HepG2 (cell line): ENCODE results near the gene PNPLA2. TPM values are rescaled to one million over a fixed set of nuclear protein-coding genes. Genes with fewer than 3 reads are reported as not detected.

Experiments
- ASH2L ChIP-seq: fragments of 300-600, 200-600 bp; sonication (generic); IDR thresholded peaks from 2 replicates; pipeline ENCODE4 v1.7.0; 2017; ENCODE audit warnings: low read depth, mild to moderate bottlenecking, moderate library complexity, mixed read lengths, low read length; ENCODE audit not compliant: insufficient read length
- CERS6 ChIP-seq: sonication (generic); formaldehyde crosslinking; IDR thresholded peaks from 2 replicates; pipeline ENCODE4 v1.5.0; 2020; ENCODE audit warnings: missing genetic modification reagents
- CHD2 ChIP-seq: IDR thresholded peaks from 2 replicates; pipeline ENCODE4 v1.6.1; 2011; ENCODE audit warnings: low read depth, low read length, improper control_type of control experiment
- GTF2F1 ChIP-seq: fragments of 150-350 bp; IDR thresholded peaks from 2 replicates; pipeline ENCODE4 v1.6.1; 2014; ENCODE audit warnings: low read length
- KLF15 ChIP-seq: sonication (generic); formaldehyde crosslinking; IDR thresholded peaks from 2 replicates; pipeline ENCODE4 v1.8.1; 2023; ENCODE audit warnings: borderline replicate concordance, mild to moderate bottlenecking, inconsistent platforms, missing genetic modification reagents, mixed read lengths
- MAZ ChIP-seq, 2 experiments: sonication (generic) in 1 of 2; formaldehyde crosslinking in 1 of 2; IDR thresholded peaks; 2 replicates each; pipeline versions ENCODE4 v1.5.0 to v1.6.1; 2012 to 2020; ENCODE audit warnings: low read depth in 2 of 2, mild to moderate bottlenecking in 2 of 2, borderline replicate concordance in 1 of 2, improper control_type of control experiment in 1 of 2, low read length in 1 of 2, missing genetic modification reagents in 1 of 2, moderate library complexity in 1 of 2
- ZBTB34 ChIP-seq: sonication (generic); formaldehyde crosslinking; IDR thresholded peaks from 2 replicates; pipeline ENCODE4 v1.8.0; 2022; ENCODE audit warnings: mild to moderate bottlenecking, missing genetic modification reagents
- ZBTB4 ChIP-seq: sonication (generic); formaldehyde crosslinking; IDR thresholded peaks from 2 replicates; pipeline ENCODE4 v1.4.0; 2020; ENCODE audit warnings: missing genetic modification reagents, mild to moderate bottlenecking, borderline replicate concordance
- ZBTB7B ChIP-seq: sonication (generic); formaldehyde crosslinking; IDR thresholded peaks from 2 replicates; pipeline ENCODE4 v1.4.0; 2020; ENCODE audit warnings: missing genetic modification reagents
- ZFP91 ChIP-seq: sonication (generic); formaldehyde crosslinking; IDR thresholded peaks from 2 replicates; pipeline ENCODE4 v1.9.0; 2022; ENCODE audit warnings: missing genetic modification reagents, mild to moderate bottlenecking, borderline replicate concordance
- ZNF230 ChIP-seq: sonication (generic); formaldehyde crosslinking; IDR thresholded peaks from 2 replicates; pipeline ENCODE4 v1.4.0; 2020; ENCODE audit warnings: mild to moderate bottlenecking, missing genetic modification reagents
- ZNF607 ChIP-seq: sonication (generic); formaldehyde crosslinking; IDR thresholded peaks from 2 replicates; pipeline ENCODE4 v1.5.1; 2020; ENCODE audit warnings: missing genetic modification reagents, mild to moderate bottlenecking, borderline replicate concordance
- ZNF660 ChIP-seq: sonication (generic); formaldehyde crosslinking; IDR thresholded peaks from 2 replicates; pipeline ENCODE4 v1.5.1; 2020; ENCODE audit warnings: mild to moderate bottlenecking, low read depth, missing genetic modification reagents, borderline replicate concordance
- ZNF737 ChIP-seq: sonication (generic); formaldehyde crosslinking; IDR thresholded peaks from 2 replicates; pipeline ENCODE4 v1.5.0; 2020; ENCODE audit warnings: missing genetic modification reagents, mild to moderate bottlenecking, borderline replicate concordance
- ZNF841 ChIP-seq: sonication (generic); formaldehyde crosslinking; IDR thresholded peaks from 2 replicates; pipeline ENCODE4 v1.8.1; 2023; ENCODE audit warnings: missing genetic modification reagents, borderline replicate concordance
- polyA plus RNA-seq, 8 experiments: library from polyadenylated mRNA; depleted of rRNA in 3 of 8; stranded (reverse) in 7 of 8; unstranded in 1 of 8; fragments of >200 nt; fragmentation: Illumina TruSeq in 4 of 8; extraction: Trizol in 4 of 8; gene quantifications; 2 replicates each; pipeline versions ENCODE4 v1.2.1 to v1.2.3, GENCODE V29; 2011 to 2016; ENCODE audit warnings: low read depth in 4 of 8, missing spikeins in 1 of 8, mixed read lengths in 1 of 8; ENCODE audit not compliant: insufficient read depth in 1 of 8
- total RNA-seq, 5 experiments: library from RNA; depleted of rRNA; stranded (reverse); fragments of >200 nt; fragmentation: Illumina TruSeq; extraction: Trizol; gene quantifications; 2 replicates each; pipeline ENCODE4 v1.2.3, GENCODE V29; 2016; ENCODE audit warnings: low read depth in 1 of 5
- TF ChIP-seq, protein P1 (sequence below): sonication (generic); formaldehyde crosslinking; IDR thresholded peaks from 2 replicates; pipeline ENCODE4 v1.4.0; 2020; ENCODE audit warnings: mild to moderate bottlenecking, missing genetic modification reagents

The PNPLA2 gene
- total and polyA plus RNA-seq, 2 of the 13 experiments (the other 11 are each of a cell fraction or from before 2014, with no cell fraction given): 10.5 to 43.2 TPM

GRCh38 chr11:809287-810039 is 9.3 kb upstream of the PNPLA2 start, which contains the start of gene RPLP2 (continued):
- TF ChIP-seq CERS6 (CRISPR knock-in tag) (peak; percentile 57; the same call in 1 of the 2 replicates), ZNF660 (CRISPR knock-in tag) (no peak), MAZ (IDR thresholded peaks at IDR 0.05; ENCODE audit: borderline replicate concordance, low read depth, low read length) (peak; percentile 96), MAZ (CRISPR knock-in tag; IDR thresholded peaks at IDR 0.05; ENCODE audit: low read depth) (peak; percentile 95), ZBTB4 (CRISPR knock-in tag) (peak; percentile 65; the same call in 1 of the 2 replicates), ZNF841 (CRISPR knock-in tag) (no peak), CHD2 (peak; percentile 65; the same call in 1 of the 2 replicates), ZNF230 (peak; percentile 84; the same call in 1 of the 2 replicates), ZNF737 (CRISPR knock-in tag) (peak; percentile 95; the same call in 1 of the 2 replicates), ZBTB34 (CRISPR knock-in tag) (0 out of 2 replicates have a peak, but pooled peaks have one; percentile 68), ASH2L (peak; percentile 82), ZBTB7B (peak; percentile 53; the same call in 1 of the 2 replicates), ZFP91 (CRISPR knock-in tag) (peak; percentile 93), ZNF607 (peak; percentile 79), GTF2F1 (peak; percentile 87; the same call in 1 of the 2 replicates), KLF15 (CRISPR knock-in tag) (peak; percentile 57; the same call in 1 of the 2 replicates)
- TF ChIP-seq, protein P1, sequence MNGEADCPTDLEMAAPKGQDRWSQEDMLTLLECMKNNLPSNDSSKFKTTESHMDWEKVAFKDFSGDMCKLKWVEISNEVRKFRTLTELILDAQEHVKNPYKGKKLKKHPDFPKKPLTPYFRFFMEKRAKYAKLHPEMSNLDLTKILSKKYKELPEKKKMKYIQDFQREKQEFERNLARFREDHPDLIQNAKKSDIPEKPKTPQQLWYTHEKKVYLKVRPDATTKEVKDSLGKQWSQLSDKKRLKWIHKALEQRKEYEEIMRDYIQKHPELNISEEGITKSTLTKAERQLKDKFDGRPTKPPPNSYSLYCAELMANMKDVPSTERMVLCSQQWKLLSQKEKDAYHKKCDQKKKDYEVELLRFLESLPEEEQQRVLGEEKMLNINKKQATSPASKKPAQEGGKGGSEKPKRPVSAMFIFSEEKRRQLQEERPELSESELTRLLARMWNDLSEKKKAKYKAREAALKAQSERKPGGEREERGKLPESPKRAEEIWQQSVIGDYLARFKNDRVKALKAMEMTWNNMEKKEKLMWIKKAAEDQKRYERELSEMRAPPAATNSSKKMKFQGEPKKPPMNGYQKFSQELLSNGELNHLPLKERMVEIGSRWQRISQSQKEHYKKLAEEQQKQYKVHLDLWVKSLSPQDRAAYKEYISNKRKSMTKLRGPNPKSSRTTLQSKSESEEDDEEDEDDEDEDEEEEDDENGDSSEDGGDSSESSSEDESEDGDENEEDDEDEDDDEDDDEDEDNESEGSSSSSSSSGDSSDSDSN (CRISPR knock-in tag): peak; percentile 98
